Adrenal gland (tissue), 5 donors: ENCODE data around the gene OR7A10.

Experiments used
- CTCF ChIP-seq, 6 experiments: fragments of 450-650 bp in 4 of 6; fragments of 200-600 bp in 2 of 6; sonication (generic) in 1 of 6; IDR thresholded peaks; 1 replicate in 5 of 6; 2 replicates in 1 of 6; pipeline versions ENCODE4 v1.5.1 to v1.8.0; 2016 to 2021; ENCODE audit warnings: antibody characterized with exemption in 6 of 6, mild to moderate bottlenecking in 2 of 6, moderate library complexity in 1 of 6
- POLR2A ChIP-seq, 2 donors: fragments of 450-650 bp; IDR thresholded peaks; one replicate each; pipeline ENCODE4 v1.6.1; 2017; ENCODE audit warnings: antibody characterized with exemption in 2 of 2, mild to moderate bottlenecking in 2 of 2, moderate library complexity in 1 of 2
- donor health status: DM: no; HTN: no; CAD: no.

- TF ChIP-seq CTCF (IDR thresholded peaks at IDR 0.05) (no peak), POLR2A (IDR thresholded peaks at IDR 0.05) (no peak)
Measured at GRCh38 chr19:14817052-14817451, 31.7 kb downstream of the OR7A10 start.
